ENCODE measurements around the gene IFNB1.

The IFNB1 gene

GRCh38 chr9:21077781-21078180 lies at the start of gene IFNB1:
Gene IFNB1, minus strand, starts transcription at chr9:21077942. Its CDS starts 73 bp downstream, at chr9:21077869.
- no peak within 1 kb of the TSS for H3K27ac ChIP-seq (ENCODE audit: low read depth, low read length)
- no peak within 1 kb of the TSS for H3K4me3 ChIP-seq (ENCODE audit: low read length)
- H3K9ac ChIP-seq (ENCODE audit: low read length), result no peak within 1 kb of the TSS
- no peaks in the 10 kb centered on the region for H3K27me3 ChIP-seq (ENCODE audit: control insufficient read depth, insufficient read depth, low read length)
- no peaks in the 10 kb centered on the region for H3K4me1 ChIP-seq (ENCODE audit: control insufficient read depth, insufficient read depth, low read length)
- no peaks in the 10 kb centered on the region for H3K36me3 ChIP-seq (ENCODE audit: control insufficient read depth, insufficient read depth, low read length)

DNA sequence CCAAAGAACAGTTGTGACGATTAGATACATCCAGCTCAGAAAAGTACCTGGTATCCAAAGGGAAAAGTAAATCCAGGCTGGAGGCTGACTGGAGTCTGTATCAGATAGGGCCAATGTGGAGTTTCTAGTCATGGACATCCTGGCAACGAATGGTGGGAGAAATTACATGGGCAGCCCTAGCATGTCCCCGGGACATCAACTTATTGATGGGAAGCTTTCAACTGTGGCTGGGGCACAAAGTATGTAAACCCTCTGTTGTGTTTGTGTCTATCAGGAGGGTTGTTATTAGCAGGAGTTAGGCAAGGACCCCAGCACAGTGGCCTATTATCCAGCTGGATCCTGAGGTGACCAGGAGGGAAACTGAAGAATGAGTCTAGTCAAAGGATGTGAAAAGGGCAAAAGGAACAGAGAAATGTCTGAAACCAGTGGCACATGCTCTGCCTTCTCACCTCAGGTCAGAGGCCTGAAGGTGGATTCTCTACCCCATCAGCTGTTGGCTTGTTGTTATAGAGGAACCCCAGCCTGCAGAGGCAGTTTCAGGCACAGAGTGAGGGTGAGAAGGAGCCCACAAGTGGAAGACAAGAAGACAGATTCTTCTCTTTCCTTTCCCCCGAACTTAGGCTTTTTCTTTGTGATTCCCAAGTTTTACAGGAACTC lies 44.0 kb upstream of the IFNB1 start:
- H3K9ac ChIP-seq (ENCODE audit: low read length), result no peak overlapping the region
- no peak overlapping the region for H3K27ac ChIP-seq (ENCODE audit: low read depth, low read length)
- no peaks in the 10 kb centered on the region for H3K36me3 ChIP-seq (ENCODE audit: control insufficient read depth, insufficient read depth, low read length)
- no peak overlapping the region for H3K4me3 ChIP-seq (ENCODE audit: low read length)
- no peaks in the 10 kb centered on the region for H3K27me3 ChIP-seq (ENCODE audit: control insufficient read depth, insufficient read depth, low read length)
- H3K4me1 ChIP-seq (ENCODE audit: control insufficient read depth, insufficient read depth, low read length), result no peaks in the 10 kb centered on the region

- H3K27me3 ChIP-seq (ENCODE audit: control insufficient read depth, insufficient read depth, low read length), result no peaks in the 10 kb centered on the region
- H3K4me3 ChIP-seq (ENCODE audit: low read length), result no peak overlapping the region
- H3K4me1 ChIP-seq (ENCODE audit: control insufficient read depth, insufficient read depth, low read length), result no peaks in the 10 kb centered on the region
- no peak overlapping the region for H3K27ac ChIP-seq (ENCODE audit: low read depth, low read length)
- no peak overlapping the region for H3K9ac ChIP-seq (ENCODE audit: low read length)
- H3K36me3 ChIP-seq (ENCODE audit: control insufficient read depth, insufficient read depth, low read length), result no peaks in the 10 kb centered on the region
These were observed 43.3 kb upstream of the IFNB1 start for GRCh38 chr9:21121079-21121478.

DNA sequence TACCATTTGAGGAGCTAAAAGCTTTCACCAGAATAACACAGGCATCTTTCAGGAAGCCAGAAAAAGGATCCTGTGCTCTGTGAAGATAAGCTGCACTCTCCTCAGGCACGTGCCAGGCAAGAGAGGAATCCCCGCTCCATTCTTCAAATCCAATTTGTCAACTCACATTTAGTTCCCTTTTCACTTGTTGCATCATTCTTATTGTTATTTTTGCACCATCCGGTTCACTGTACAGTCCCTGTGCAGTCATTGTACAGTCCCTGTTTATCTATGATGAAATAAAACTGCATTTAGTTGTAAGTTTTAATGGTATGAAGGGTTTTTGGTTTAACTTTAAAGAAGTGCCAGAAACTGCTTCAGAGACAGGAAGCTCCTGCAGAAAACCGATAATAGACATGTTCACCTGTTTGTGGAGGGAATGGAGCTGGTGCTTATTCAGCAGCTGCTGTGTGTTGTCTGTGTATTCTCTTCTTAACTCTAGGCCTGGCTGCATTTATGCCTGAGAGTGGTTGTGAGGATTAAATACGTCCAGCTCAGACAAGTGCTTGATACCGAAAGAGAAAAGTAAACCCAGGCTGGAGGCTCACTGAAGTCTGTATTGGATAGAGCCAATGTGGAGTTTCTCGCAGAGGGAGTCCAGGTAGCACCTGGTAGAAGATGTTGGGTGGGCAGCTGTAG lies 41.5 kb upstream of the IFNB1 start:
- H3K27me3 ChIP-seq (ENCODE audit: control insufficient read depth, insufficient read depth, low read length), result no peaks in the 10 kb centered on the region
- no peak overlapping the region for H3K27ac ChIP-seq (ENCODE audit: low read depth, low read length)
- H3K4me1 ChIP-seq (ENCODE audit: control insufficient read depth, insufficient read depth, low read length), result no peaks in the 10 kb centered on the region
- no peaks in the 10 kb centered on the region for H3K36me3 ChIP-seq (ENCODE audit: control insufficient read depth, insufficient read depth, low read length)
- H3K4me3 ChIP-seq (ENCODE audit: low read length), result no peak overlapping the region
- no peak overlapping the region for H3K9ac ChIP-seq (ENCODE audit: low read length)

DNA sequence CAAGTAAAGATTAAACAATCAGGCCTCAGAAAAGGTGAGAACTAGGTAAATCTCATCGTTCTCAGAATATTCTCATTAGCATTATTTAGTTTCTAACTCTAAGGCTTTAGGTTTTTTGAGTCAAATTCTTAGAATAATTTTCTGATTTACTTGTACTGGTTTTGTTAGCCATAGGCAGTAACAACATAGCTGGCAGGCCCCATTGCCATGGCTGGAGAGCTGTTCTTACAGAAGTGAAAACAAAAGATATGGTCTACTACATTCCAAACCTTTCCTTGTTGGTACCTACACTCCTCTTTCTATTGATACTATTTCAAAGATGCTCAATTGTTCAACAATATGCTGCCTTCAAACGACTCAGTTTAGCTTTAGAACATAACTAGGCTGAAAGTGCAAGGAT lies 36.6 kb upstream of the IFNB1 start:
- Histone ChIP-seq H3K9ac (ENCODE audit: low read length) (no peak overlapping the region), H3K27me3 (ENCODE audit: control insufficient read depth, insufficient read depth, low read length) (no peaks in the 10 kb centered on the region), H3K4me1 (ENCODE audit: control insufficient read depth, insufficient read depth, low read length) (no peaks in the 10 kb centered on the region), H3K36me3 (ENCODE audit: control insufficient read depth, insufficient read depth, low read length) (no peaks in the 10 kb centered on the region), H3K27ac (ENCODE audit: low read depth, low read length) (no peak overlapping the region), H3K4me3 (ENCODE audit: low read length) (no peak overlapping the region)

DNA sequence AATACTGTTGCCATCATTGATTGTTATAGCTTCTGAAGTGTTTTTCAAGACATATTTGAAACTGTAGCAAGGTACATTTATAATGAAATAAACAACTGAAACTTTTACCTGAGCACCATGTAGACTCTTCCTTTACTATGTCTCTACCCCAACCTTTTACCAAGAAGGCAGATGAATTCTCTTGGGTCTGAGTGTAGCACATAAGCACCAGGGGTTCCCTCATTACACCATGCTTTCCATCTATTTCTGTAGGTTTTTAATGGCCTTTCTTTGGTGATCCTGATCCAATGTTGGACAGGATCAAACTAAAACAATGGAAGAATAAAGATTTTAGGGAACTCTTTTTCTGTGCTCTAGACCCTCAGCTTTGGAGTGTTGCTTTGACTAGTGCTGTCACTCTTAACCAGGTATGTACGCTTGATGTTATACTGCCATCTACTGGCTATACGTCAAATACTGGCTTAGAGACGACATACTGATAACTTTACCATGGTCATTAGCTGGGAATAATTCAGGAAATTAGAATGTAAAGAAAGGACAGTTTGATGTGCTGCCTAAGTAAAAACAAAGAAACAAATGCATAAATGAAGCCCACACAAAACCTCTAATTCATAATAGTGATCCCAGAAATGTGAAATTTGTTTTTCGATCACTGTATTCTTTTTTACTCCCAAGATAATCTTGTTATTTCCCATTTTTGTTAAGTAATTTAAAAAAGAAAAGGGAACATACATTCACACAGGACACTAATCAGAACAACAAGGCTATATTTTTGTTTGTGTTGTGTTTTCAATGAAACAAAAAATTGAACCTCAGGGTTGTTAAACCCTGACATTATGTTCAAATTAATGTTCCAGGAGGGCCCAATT lies 33.2 kb upstream of the IFNB1 start:
- no peak overlapping the region for H3K9ac ChIP-seq (ENCODE audit: low read length)
- H3K36me3 ChIP-seq (ENCODE audit: control insufficient read depth, insufficient read depth, low read length), result no peaks in the 10 kb centered on the region
- no peak overlapping the region for H3K4me3 ChIP-seq (ENCODE audit: low read length)
- H3K4me1 ChIP-seq (ENCODE audit: control insufficient read depth, insufficient read depth, low read length), result no peaks in the 10 kb centered on the region
- no peaks in the 10 kb centered on the region for H3K27me3 ChIP-seq (ENCODE audit: control insufficient read depth, insufficient read depth, low read length)
- H3K27ac ChIP-seq (ENCODE audit: low read depth, low read length), result no peak overlapping the region

- Histone ChIP-seq H3K27ac (ENCODE audit: low read depth, low read length) (no peak overlapping the region), H3K9ac (ENCODE audit: low read length) (no peak overlapping the region), H3K36me3 (ENCODE audit: control insufficient read depth, insufficient read depth, low read length) (no peaks in the 10 kb centered on the region), H3K4me3 (ENCODE audit: low read length) (no peak overlapping the region), H3K4me1 (ENCODE audit: control insufficient read depth, insufficient read depth, low read length) (no peaks in the 10 kb centered on the region), H3K27me3 (ENCODE audit: control insufficient read depth, insufficient read depth, low read length) (no peaks in the 10 kb centered on the region)
These were observed 27.0 kb upstream of the IFNB1 start for GRCh38 chr9:21104787-21105186.

GRCh38 chr9:21102305-21102704 lies 24.6 kb upstream of the IFNB1 start:
- Histone ChIP-seq H3K4me1 (ENCODE audit: control insufficient read depth, insufficient read depth, low read length) (no peaks in the 10 kb centered on the region), H3K36me3 (ENCODE audit: control insufficient read depth, insufficient read depth, low read length) (no peaks in the 10 kb centered on the region), H3K9ac (ENCODE audit: low read length) (no peak overlapping the region), H3K4me3 (ENCODE audit: low read length) (no peak overlapping the region), H3K27ac (ENCODE audit: low read depth, low read length) (no peak overlapping the region), H3K27me3 (ENCODE audit: control insufficient read depth, insufficient read depth, low read length) (no peaks in the 10 kb centered on the region)

GRCh38 chr9:21097817-21098216 lies 20.1 kb upstream of the IFNB1 start:
- Histone ChIP-seq H3K4me1 (ENCODE audit: control insufficient read depth, insufficient read depth, low read length) (peaks cover 5% of the 10 kb centered on the region), H3K9ac (ENCODE audit: low read length) (no peak overlapping the region), H3K27me3 (ENCODE audit: control insufficient read depth, insufficient read depth, low read length) (no peaks in the 10 kb centered on the region), H3K4me3 (ENCODE audit: low read length) (no peak overlapping the region), H3K36me3 (ENCODE audit: control insufficient read depth, insufficient read depth, low read length) (no peaks in the 10 kb centered on the region), H3K27ac (ENCODE audit: low read depth, low read length) (no peak overlapping the region)

- Histone ChIP-seq H3K4me3 (ENCODE audit: low read length) (peak overlapping the region; percentile 20), H3K4me1 (ENCODE audit: control insufficient read depth, insufficient read depth, low read length) (peaks cover 5% of the 10 kb centered on the region), H3K36me3 (ENCODE audit: control insufficient read depth, insufficient read depth, low read length) (no peaks in the 10 kb centered on the region), H3K27ac (ENCODE audit: low read depth, low read length) (peak overlapping the region; percentile 78), H3K9ac (ENCODE audit: low read length) (no peak overlapping the region), H3K27me3 (ENCODE audit: control insufficient read depth, insufficient read depth, low read length) (no peaks in the 10 kb centered on the region)
These were observed 19.1 kb upstream of the IFNB1 start for GRCh38 chr9:21096901-21097255.

GRCh38 chr9:21096172-21096900 lies 18.6 kb upstream of the IFNB1 start:
- Histone ChIP-seq H3K4me1 (ENCODE audit: control insufficient read depth, insufficient read depth, low read length) (peaks cover 5% of the 10 kb centered on the region), H3K27ac (ENCODE audit: low read depth, low read length) (peak overlapping the region; percentile 78), H3K27me3 (ENCODE audit: control insufficient read depth, insufficient read depth, low read length) (no peaks in the 10 kb centered on the region), H3K9ac (ENCODE audit: low read length) (no peak overlapping the region), H3K4me3 (ENCODE audit: low read length) (peak overlapping the region; percentile 20), H3K36me3 (ENCODE audit: control insufficient read depth, insufficient read depth, low read length) (no peaks in the 10 kb centered on the region)

DNA sequence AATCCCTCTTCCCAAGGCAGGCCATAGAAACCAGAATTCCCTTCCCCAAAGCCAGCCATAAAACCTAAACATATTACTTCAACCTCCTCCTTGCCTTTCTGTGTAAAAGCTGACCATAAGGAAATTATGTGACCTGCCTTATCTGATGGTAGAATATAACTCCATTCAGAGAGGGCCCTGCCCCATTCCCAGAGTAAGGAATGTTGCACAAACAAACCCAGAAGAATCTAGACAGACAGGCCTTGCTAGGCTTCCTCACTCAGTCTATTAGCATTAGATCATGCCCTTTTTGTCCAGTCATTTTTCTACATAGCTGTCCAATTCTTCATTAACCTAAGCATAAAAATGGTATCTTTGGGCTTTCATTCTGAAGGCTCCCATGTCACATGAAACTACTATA lies 17.8 kb upstream of the IFNB1 start:
- no peaks in the 10 kb centered on the region for H3K36me3 ChIP-seq (ENCODE audit: control insufficient read depth, insufficient read depth, low read length)
- no peak overlapping the region for H3K27ac ChIP-seq (ENCODE audit: low read depth, low read length)
- H3K27me3 ChIP-seq (ENCODE audit: control insufficient read depth, insufficient read depth, low read length), result no peaks in the 10 kb centered on the region
- H3K4me3 ChIP-seq (ENCODE audit: low read length), result no peak overlapping the region
- no peak overlapping the region for H3K9ac ChIP-seq (ENCODE audit: low read length)
- H3K4me1 ChIP-seq (ENCODE audit: control insufficient read depth, insufficient read depth, low read length), result peaks cover 5% of the 10 kb centered on the region
